Liver (tissue), 3 donors: ENCODE results near the gene DAPK3.

Experiments used
- FOXA1 ChIP-seq: IDR thresholded peaks from 2 replicates; pipeline ENCODE4 v1.6.1; 2016; ENCODE audit warnings: antibody characterized with exemption
- GABPA ChIP-seq, 2 donors: IDR thresholded peaks in 1 of 2; conservative IDR thresholded peaks in 1 of 2; 2 replicates each; pipeline ENCODE4 v1.6.1; 2016; ENCODE audit warnings: antibody characterized with exemption in 2 of 2, mild to moderate bottlenecking in 1 of 2, moderate library complexity in 1 of 2
- RAD21 ChIP-seq, 2 donors: IDR thresholded peaks; 2 replicates each; pipeline ENCODE4 v1.6.1; 2016; ENCODE audit warnings: antibody characterized with exemption in 2 of 2, mild to moderate bottlenecking in 2 of 2
- TF ChIP-seq, protein P1 (sequence below): fragments of 150-350 bp; IDR thresholded peaks from 2 replicates; pipeline ENCODE4 v1.5.1; 2017; ENCODE audit warnings: improper control_type of control experiment, low read depth, low read length; ENCODE audit not compliant: missing input control
- TF ChIP-seq, protein P2 (sequence below): IDR thresholded peaks from 2 replicates; pipeline ENCODE4 v1.6.1; 2016; ENCODE audit warnings: antibody characterized with exemption, mild to moderate bottlenecking
- TF ChIP-seq, protein P3 (sequence below): IDR thresholded peaks from 2 replicates; pipeline ENCODE4 v1.6.1; 2016; ENCODE audit warnings: antibody characterized with exemption
- TF ChIP-seq, protein P4 (sequence below): IDR thresholded peaks from 2 replicates; pipeline ENCODE4 v1.6.1; 2016; ENCODE audit warnings: antibody characterized with exemption
- donor health status: healthy.
- donor health status: healthy.

DNA sequence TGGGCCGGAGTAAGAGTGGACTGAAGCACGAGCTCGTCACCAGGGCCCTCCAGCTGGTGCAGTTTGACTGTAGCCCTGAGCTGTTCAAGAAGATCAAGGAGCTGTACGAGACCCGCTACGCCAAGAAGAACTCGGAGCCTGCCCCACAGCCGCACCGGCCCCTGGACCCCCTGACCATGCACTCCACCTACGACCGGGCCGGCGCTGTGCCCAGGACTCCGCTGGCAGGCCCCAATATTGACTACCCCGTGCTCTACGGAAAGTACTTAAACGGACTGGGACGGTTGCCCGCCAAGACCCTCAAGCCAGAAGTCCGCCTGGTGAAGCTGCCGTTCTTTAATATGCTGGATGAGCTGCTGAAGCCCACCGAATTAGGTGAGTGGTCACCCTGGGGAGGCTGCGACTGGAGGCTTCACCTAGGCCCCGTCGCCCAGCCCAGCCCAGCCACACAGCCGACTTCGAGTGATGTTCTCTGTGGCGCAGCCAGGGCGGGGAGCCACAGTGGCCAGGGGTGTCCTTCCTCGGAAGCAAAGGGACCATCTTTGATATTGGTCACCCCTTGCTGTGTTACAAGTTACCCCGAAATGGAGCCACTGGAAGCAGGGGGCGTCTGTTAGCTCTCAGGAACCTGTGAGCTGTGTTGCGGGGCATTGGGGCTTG is 42.2 kb upstream of the DAPK3 start:
- TF ChIP-seq, protein P1, sequence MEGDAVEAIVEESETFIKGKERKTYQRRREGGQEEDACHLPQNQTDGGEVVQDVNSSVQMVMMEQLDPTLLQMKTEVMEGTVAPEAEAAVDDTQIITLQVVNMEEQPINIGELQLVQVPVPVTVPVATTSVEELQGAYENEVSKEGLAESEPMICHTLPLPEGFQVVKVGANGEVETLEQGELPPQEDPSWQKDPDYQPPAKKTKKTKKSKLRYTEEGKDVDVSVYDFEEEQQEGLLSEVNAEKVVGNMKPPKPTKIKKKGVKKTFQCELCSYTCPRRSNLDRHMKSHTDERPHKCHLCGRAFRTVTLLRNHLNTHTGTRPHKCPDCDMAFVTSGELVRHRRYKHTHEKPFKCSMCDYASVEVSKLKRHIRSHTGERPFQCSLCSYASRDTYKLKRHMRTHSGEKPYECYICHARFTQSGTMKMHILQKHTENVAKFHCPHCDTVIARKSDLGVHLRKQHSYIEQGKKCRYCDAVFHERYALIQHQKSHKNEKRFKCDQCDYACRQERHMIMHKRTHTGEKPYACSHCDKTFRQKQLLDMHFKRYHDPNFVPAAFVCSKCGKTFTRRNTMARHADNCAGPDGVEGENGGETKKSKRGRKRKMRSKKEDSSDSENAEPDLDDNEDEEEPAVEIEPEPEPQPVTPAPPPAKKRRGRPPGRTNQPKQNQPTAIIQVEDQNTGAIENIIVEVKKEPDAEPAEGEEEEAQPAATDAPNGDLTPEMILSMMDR = no peak
- TF ChIP-seq FOXA1 = no peak
- no peak for TF ChIP-seq RAD21 (IDR thresholded peaks at IDR 0.05)
- TF ChIP-seq, protein P2, sequence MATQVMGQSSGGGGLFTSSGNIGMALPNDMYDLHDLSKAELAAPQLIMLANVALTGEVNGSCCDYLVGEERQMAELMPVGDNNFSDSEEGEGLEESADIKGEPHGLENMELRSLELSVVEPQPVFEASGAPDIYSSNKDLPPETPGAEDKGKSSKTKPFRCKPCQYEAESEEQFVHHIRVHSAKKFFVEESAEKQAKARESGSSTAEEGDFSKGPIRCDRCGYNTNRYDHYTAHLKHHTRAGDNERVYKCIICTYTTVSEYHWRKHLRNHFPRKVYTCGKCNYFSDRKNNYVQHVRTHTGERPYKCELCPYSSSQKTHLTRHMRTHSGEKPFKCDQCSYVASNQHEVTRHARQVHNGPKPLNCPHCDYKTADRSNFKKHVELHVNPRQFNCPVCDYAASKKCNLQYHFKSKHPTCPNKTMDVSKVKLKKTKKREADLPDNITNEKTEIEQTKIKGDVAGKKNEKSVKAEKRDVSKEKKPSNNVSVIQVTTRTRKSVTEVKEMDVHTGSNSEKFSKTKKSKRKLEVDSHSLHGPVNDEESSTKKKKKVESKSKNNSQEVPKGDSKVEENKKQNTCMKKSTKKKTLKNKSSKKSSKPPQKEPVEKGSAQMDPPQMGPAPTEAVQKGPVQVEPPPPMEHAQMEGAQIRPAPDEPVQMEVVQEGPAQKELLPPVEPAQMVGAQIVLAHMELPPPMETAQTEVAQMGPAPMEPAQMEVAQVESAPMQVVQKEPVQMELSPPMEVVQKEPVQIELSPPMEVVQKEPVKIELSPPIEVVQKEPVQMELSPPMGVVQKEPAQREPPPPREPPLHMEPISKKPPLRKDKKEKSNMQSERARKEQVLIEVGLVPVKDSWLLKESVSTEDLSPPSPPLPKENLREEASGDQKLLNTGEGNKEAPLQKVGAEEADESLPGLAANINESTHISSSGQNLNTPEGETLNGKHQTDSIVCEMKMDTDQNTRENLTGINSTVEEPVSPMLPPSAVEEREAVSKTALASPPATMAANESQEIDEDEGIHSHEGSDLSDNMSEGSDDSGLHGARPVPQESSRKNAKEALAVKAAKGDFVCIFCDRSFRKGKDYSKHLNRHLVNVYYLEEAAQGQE = no peak
- no peak for TF ChIP-seq GABPA (IDR thresholded peaks at IDR 0.05 in 1 of 2, conservative IDR thresholded peaks at IDR 0.05 in 1 of 2)
- TF ChIP-seq, protein P3, sequence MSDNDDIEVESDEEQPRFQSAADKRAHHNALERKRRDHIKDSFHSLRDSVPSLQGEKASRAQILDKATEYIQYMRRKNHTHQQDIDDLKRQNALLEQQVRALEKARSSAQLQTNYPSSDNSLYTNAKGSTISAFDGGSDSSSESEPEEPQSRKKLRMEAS = no peak
- TF ChIP-seq, protein P4, sequence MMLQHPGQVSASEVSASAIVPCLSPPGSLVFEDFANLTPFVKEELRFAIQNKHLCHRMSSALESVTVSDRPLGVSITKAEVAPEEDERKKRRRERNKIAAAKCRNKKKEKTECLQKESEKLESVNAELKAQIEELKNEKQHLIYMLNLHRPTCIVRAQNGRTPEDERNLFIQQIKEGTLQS = no peak
